Tibial nerve (tissue), 3 donors: ENCODE measurements around the gene TUBB1.

Source experiments
- CTCF ChIP-seq, 5 experiments: fragments of 200-600 bp in 3 of 5; fragments of 450-650 bp in 2 of 5; sonication (generic) in 3 of 5; IDR thresholded peaks; one replicate each; pipeline ENCODE4 v1.5.1; 2016 to 2019; ENCODE audit warnings: antibody characterized with exemption in 5 of 5, mild to moderate bottlenecking in 3 of 5, moderate library complexity in 2 of 5
- POLR2A ChIP-seq, 2 donors: fragments of 450-650 bp; IDR thresholded peaks; one replicate each; pipeline ENCODE4 v1.6.1; 2017; ENCODE audit warnings: antibody characterized with exemption in 2 of 2, mild to moderate bottlenecking in 2 of 2, moderate library complexity in 2 of 2

- TF ChIP-seq CTCF (IDR thresholded peaks at IDR 0.05) (no peak), POLR2A (IDR thresholded peaks at IDR 0.05) (no peak)
Observed at GRCh38 chr20:58985656-58986055, 33.6 kb upstream of the TUBB1 start.
